ENCODE data around the gene IFT122. TPM values are rescaled to one million over a fixed set of nuclear protein-coding genes. Genes with fewer than 3 reads are reported as not detected.

The IFT122 gene
- total and polyA plus RNA-seq, 2 experiments from 2014 or later: 10.2 to 38.8 TPM

- Mint-ChIP-seq H3K27me3 (ENCODE audit: insufficient read depth, low read depth, poor library complexity) (peaks cover 25% of the 10 kb centered on the region), H3K4me1 (peaks cover 43% of the 10 kb centered on the region), H3K9me3 (no peaks in the 10 kb centered on the region; the same call in 2 of the 3 replicates), H3K36me3 (ENCODE audit: low read depth) (no peaks in the 10 kb centered on the region), H3K27ac (no peak overlapping the region), H3K4me3 (no peak overlapping the region)
- Histone ChIP-seq H3K4me1 (ENCODE audit: insufficient read depth) (peaks cover 23% of the 10 kb centered on the region), H3K79me2 (replicated peaks; ENCODE audit: insufficient read depth) (no peaks in the 10 kb centered on the region), H4K20me1 (replicated peaks; ENCODE audit: insufficient read depth) (no peaks in the 10 kb centered on the region), H3K4me3 (no peak overlapping the region), H3K4me2 (no peak overlapping the region), H2AFZ (no peak overlapping the region), H3K27ac (ENCODE audit: low read depth) (no peak overlapping the region), H3F3A (replicated peaks; ENCODE audit: low read depth) (0 out of 2 replicates have a peak, but pooled peaks cover 3% of the 10 kb centered on the region), H3K36me3 (ENCODE audit: insufficient read depth) (no peaks in the 10 kb centered on the region), H3K27me3 (ENCODE audit: insufficient read depth) (peaks cover 9% of the 10 kb centered on the region), H3K9me2 (ENCODE audit: insufficient read depth) (0 out of 2 replicates have a peak, but pooled peaks cover 3% of the 10 kb centered on the region)
- no peak for TF ChIP-seq EZH2phosphoT487 (IDR thresholded peaks at IDR 0.05; ENCODE audit: unreplicated experiment)
- TF ChIP-seq EZH2 (IDR thresholded peaks at IDR 0.05; ENCODE audit: low read depth, unreplicated experiment): no peak
- no peak for TF ChIP-seq POLR2AphosphoS5 (IDR thresholded peaks at IDR 0.05; ENCODE audit: low read depth)
- no peak for TF ChIP-seq ZNF331 (CRISPR knock-in tag; IDR thresholded peaks at IDR 0.05; ENCODE audit: low read depth)
- no peak for TF ChIP-seq STAT1 (IDR thresholded peaks at IDR 0.05; ENCODE audit: unreplicated experiment)
- no peak for TF ChIP-seq ETS1 (IDR thresholded peaks at IDR 0.05)
- no peak for TF ChIP-seq JUNB (IDR thresholded peaks at IDR 0.05; ENCODE audit: unreplicated experiment)
- no peak for TF ChIP-seq CREB1 (CRISPR knock-in tag; IDR thresholded peaks at IDR 0.05; ENCODE audit: low read depth)
- TF ChIP-seq, protein P1, sequence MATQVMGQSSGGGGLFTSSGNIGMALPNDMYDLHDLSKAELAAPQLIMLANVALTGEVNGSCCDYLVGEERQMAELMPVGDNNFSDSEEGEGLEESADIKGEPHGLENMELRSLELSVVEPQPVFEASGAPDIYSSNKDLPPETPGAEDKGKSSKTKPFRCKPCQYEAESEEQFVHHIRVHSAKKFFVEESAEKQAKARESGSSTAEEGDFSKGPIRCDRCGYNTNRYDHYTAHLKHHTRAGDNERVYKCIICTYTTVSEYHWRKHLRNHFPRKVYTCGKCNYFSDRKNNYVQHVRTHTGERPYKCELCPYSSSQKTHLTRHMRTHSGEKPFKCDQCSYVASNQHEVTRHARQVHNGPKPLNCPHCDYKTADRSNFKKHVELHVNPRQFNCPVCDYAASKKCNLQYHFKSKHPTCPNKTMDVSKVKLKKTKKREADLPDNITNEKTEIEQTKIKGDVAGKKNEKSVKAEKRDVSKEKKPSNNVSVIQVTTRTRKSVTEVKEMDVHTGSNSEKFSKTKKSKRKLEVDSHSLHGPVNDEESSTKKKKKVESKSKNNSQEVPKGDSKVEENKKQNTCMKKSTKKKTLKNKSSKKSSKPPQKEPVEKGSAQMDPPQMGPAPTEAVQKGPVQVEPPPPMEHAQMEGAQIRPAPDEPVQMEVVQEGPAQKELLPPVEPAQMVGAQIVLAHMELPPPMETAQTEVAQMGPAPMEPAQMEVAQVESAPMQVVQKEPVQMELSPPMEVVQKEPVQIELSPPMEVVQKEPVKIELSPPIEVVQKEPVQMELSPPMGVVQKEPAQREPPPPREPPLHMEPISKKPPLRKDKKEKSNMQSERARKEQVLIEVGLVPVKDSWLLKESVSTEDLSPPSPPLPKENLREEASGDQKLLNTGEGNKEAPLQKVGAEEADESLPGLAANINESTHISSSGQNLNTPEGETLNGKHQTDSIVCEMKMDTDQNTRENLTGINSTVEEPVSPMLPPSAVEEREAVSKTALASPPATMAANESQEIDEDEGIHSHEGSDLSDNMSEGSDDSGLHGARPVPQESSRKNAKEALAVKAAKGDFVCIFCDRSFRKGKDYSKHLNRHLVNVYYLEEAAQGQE (IDR thresholded peaks at IDR 0.05; ENCODE audit: unreplicated experiment): no peak
- TF ChIP-seq NANOG (IDR thresholded peaks at IDR 0.05; ENCODE audit: borderline replicate concordance): no peak
- no peak for TF ChIP-seq ZNF462 (CRISPR knock-in tag; IDR thresholded peaks at IDR 0.05)
- TF ChIP-seq ZNF114 (CRISPR knock-in tag; IDR thresholded peaks at IDR 0.05): no peak
- TF ChIP-seq, protein P2, sequence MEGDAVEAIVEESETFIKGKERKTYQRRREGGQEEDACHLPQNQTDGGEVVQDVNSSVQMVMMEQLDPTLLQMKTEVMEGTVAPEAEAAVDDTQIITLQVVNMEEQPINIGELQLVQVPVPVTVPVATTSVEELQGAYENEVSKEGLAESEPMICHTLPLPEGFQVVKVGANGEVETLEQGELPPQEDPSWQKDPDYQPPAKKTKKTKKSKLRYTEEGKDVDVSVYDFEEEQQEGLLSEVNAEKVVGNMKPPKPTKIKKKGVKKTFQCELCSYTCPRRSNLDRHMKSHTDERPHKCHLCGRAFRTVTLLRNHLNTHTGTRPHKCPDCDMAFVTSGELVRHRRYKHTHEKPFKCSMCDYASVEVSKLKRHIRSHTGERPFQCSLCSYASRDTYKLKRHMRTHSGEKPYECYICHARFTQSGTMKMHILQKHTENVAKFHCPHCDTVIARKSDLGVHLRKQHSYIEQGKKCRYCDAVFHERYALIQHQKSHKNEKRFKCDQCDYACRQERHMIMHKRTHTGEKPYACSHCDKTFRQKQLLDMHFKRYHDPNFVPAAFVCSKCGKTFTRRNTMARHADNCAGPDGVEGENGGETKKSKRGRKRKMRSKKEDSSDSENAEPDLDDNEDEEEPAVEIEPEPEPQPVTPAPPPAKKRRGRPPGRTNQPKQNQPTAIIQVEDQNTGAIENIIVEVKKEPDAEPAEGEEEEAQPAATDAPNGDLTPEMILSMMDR (conservative IDR thresholded peaks at IDR 0.05; ENCODE audit: low read depth in 2 of 2): no peak
- no peak for ATAC-seq
- no peak for DNase-seq (ENCODE audit: low spot score)
These were observed 17.1 kb upstream of the IFT122 start for GRCh38 chr3:129422897-129423296.
